B cell (primary cell): ENCODE measurements around the gene THY1. TPM values are rescaled to one million over a fixed set of nuclear protein-coding genes. Genes with fewer than 3 reads are reported as not detected.

Experiments used
- ATAC-seq: fragments of 200-7000 bp; cut with Tn5 transposase; one replicate; pipeline ENCODE4 v1.10.0; 2021; ENCODE audit warnings: low read depth, mild to moderate bottlenecking, moderate number of reproducible peaks, moderate library complexity
- CTCF ChIA-PET: fragments of 350-600 bp; sonication (Branson Sonifier 250); formaldehyde crosslinking; loops from one replicate; lab custom pipeline; 2021; ENCODE audit warnings: antibody characterized with exemption, inconsistent platforms; lab: Charles Lee
- POLR2A ChIA-PET: fragments of 350-600 bp; sonication (Branson Sonifier 250); formaldehyde crosslinking; loops from one replicate; lab custom pipeline; 2021; ENCODE audit warnings: antibody characterized with exemption; lab: Charles Lee
- DNase-seq: peaks from one replicate; pipeline ENCODE4 v3.0.0; 2013
- H2AFZ ChIP-seq: 2 replicates; pipeline ENCODE4 v1.6.1; 2012; ENCODE audit warnings: mild to moderate bottlenecking, low read depth, low read length; ENCODE audit not compliant: insufficient read depth, poor library complexity, severe bottlenecking
- H3K27ac ChIP-seq, 2 donors: 1 replicate in 1 of 2; 2 replicates in 1 of 2; pipeline ENCODE4 v1.5.1; 2012 to 2013; ENCODE audit warnings: low read length in 2 of 2, mild to moderate bottlenecking in 2 of 2, moderate library complexity in 1 of 2
- H3K27me3 ChIP-seq, 4 experiments: fragments of 200-600 bp in 1 of 4; sonication (generic) in 1 of 4; replicated peaks in 1 of 4; 1 replicate in 2 of 4; 2 replicates in 2 of 4; pipeline versions ENCODE4 v1.6.1 to v1.7.0; 2013 to 2016; ENCODE audit warnings: low read length in 3 of 4, mild to moderate bottlenecking in 2 of 4, mixed read lengths in 1 of 4, moderate library complexity in 1 of 4; ENCODE audit not compliant: insufficient read depth in 4 of 4, control insufficient read depth in 3 of 4; ENCODE audit errors: control extremely low read depth in 1 of 4
- H3K36me3 ChIP-seq, 2 experiments: replicated peaks in 1 of 2; 1 replicate in 1 of 2; 2 replicates in 1 of 2; pipeline versions ENCODE4 v1.6.1 to v1.7.1; 2013; ENCODE audit warnings: low read length in 1 of 2; ENCODE audit not compliant: insufficient read depth in 2 of 2, control insufficient read depth in 1 of 2; ENCODE audit errors: control extremely low read depth in 1 of 2, extremely low read depth in 1 of 2
- H3K4me1 ChIP-seq, 2 donors: fragments of 200-600 bp in 1 of 2; sonication (generic) in 1 of 2; 1 replicate in 1 of 2; 2 replicates in 1 of 2; pipeline versions ENCODE4 v1.5.1 to v1.6.1; 2013 to 2017; ENCODE audit warnings: low read length in 2 of 2; ENCODE audit not compliant: control insufficient read depth in 2 of 2, insufficient read depth in 2 of 2
- H3K4me2 ChIP-seq: replicated peaks from 2 replicates; pipeline ENCODE3; 2012; ENCODE audit warnings: mild to moderate bottlenecking, low read depth, low read length; ENCODE audit not compliant: poor library complexity, severe bottlenecking
- H3K4me3 ChIP-seq, 5 experiments: fragments of 200-600 bp in 1 of 5; sonication (generic) in 1 of 5; 1 replicate in 3 of 5; 2 replicates in 2 of 5; pipeline versions ENCODE4 v1.5.1 to v1.7.0; 2011 to 2016; ENCODE audit warnings: low read length in 4 of 5, mild to moderate bottlenecking in 4 of 5, low read depth in 2 of 5, control low read depth in 1 of 5, moderate library complexity in 1 of 5; ENCODE audit not compliant: insufficient read depth in 1 of 5; ENCODE audit errors: control extremely low read depth in 1 of 5, extremely low read depth in 1 of 5
- H3K79me2 ChIP-seq: fragments of 200-600 bp; sonication (generic); one replicate; pipeline ENCODE4 v1.6.0; 2016; ENCODE audit warnings: low read length; ENCODE audit not compliant: control insufficient read depth, insufficient read depth
- H3K9ac ChIP-seq: fragments of 200-600 bp; sonication (generic); 2 replicates; pipeline ENCODE4 v1.6.1; 2017; ENCODE audit warnings: mild to moderate bottlenecking, low read length, moderate library complexity
- H3K9me3 ChIP-seq, 3 donors: one replicate each; pipeline versions ENCODE4 v1.6.1 to v1.7.1; 2013; ENCODE audit warnings: low read length in 2 of 3; ENCODE audit not compliant: control insufficient read depth in 2 of 3, insufficient read depth in 1 of 3; ENCODE audit errors: control extremely low read depth in 1 of 3
- H4K20me1 ChIP-seq: 2 replicates; pipeline ENCODE4 v1.6.0; 2012; ENCODE audit warnings: mild to moderate bottlenecking, low read length; ENCODE audit not compliant: insufficient read depth, control insufficient read depth, poor library complexity, severe bottlenecking
- H3K27ac Mint-ChIP-seq: one replicate; pipeline ENCODE4 v1.8.0; 2021; ENCODE audit warnings: mixed read lengths
- H3K27me3 Mint-ChIP-seq: one replicate; pipeline ENCODE4 v1.8.0; 2021; ENCODE audit warnings: mixed read lengths
- H3K4me1 Mint-ChIP-seq: one replicate; pipeline ENCODE4 v1.8.0; 2021; ENCODE audit warnings: mixed read lengths
- H3K4me3 Mint-ChIP-seq: one replicate; pipeline ENCODE4 v1.8.0; 2021; ENCODE audit warnings: mixed read lengths
- H3K9me3 Mint-ChIP-seq: one replicate; pipeline ENCODE4 v1.8.0; 2022; ENCODE audit warnings: mixed read lengths; ENCODE audit not compliant: insufficient read depth
- EZH2 ChIP-seq: IDR thresholded peaks from 2 replicates; pipeline ENCODE4 v1.6.1; 2012; ENCODE audit warnings: borderline replicate concordance, low read depth, mild to moderate bottlenecking, moderate library complexity, low read length; ENCODE audit not compliant: insufficient read depth, poor library complexity, severe bottlenecking
- WGBS: methylation state at CpG from one replicate; pipeline ENCODE4 v1.1.5; 2013; ENCODE audit warnings: missing lambda C conversion rate; ENCODE audit not compliant: insufficient coverage; 5-methylcytosine and 5-hydroxymethylcytosine counted together
- intact Hi-C: fragments of 100-400 bp; cut with micrococcal nuclease; formaldehyde crosslinking; loops from one replicate; pipeline ENCODE4 v1.10.0; 2022
- polyA plus RNA-seq: library from polyadenylated mRNA; depleted of rRNA; stranded (reverse); fragments of >200 nt; gene quantifications from 2 replicates; pipeline ENCODE4 v1.2.3, GENCODE V29; 2012
- total RNA-seq, 2 donors: library from RNA; stranded (reverse); fragments of 120-200 nt in 1 of 2; gene quantifications; 1 replicate in 1 of 2; 2 replicates in 1 of 2; pipeline versions ENCODE4 v1.2.3 to v1.2.4, GENCODE V29; 2013 to 2022
- TF ChIP-seq, protein P1 (sequence below): fragments of 200-600 bp; IDR thresholded peaks from one replicate; pipeline ENCODE4 v1.8.0; 2022; ENCODE audit warnings: antibody characterized with exemption, mild to moderate bottlenecking

THY1 gene
- total and polyA plus RNA-seq, 2 donors (not counting 1 experiment from before 2014, with no cell fraction given): not detected

DNA sequence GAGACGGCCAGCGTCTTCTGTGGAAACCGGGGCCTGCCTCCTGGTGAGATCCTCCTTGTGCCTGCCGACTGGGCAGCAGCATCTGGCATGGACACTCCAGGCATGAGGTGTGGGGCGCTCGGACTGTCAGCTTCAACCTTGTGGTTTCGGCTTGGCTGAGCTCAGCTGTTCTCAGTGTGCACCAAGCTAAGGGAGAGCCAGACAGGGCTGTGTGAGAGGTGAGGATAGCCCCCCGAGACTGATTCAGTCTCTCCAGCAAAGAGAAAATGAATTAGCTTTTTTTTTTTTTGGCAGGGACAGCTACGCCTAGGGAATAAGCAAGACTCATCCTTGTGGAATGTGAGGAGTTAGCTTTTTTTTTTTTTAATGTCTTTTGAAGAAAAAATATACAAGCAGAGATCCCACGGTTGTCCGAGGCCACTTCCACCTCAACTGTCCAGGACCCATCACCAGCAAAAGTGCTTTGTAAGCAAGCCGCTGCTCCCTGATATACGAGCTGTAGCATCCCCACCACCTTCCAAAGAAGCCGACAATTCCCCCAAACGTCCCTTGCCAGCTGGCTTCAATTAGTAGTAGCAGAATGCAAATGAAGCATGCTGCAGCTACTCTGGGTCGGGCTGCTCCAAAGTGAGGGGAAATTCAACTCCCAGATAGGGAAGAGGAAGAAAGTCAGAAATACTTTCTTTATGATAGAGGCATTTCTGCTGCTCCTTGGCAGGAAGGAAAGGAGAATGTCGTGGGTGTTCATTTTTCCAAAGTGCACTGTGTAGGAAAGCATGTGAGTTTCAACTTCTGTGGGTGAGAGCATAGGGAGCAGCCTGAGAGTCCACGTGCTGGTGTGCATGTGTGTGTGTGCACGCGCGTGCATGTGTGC, 9.7 kb upstream of the THY1 start:
- CTCF ChIA-PET: no interaction called here
- H3K4me1 ChIP-seq: no peaks in the 10 kb centered on the region
- H3K27me3 Mint-ChIP-seq: peaks cover 47% of the 10 kb centered on the region
- no peak overlapping the region for H2AFZ ChIP-seq
- no peak overlapping the region for H3K27ac Mint-ChIP-seq
- no peaks in the 10 kb centered on the region for H3K4me1 Mint-ChIP-seq
- no peak for DNase-seq
- H3K27me3 ChIP-seq: peaks cover 0 to 3% (median 1%) of the 10 kb centered on the region in 4 experiments
- POLR2A ChIA-PET: no interaction called here
- H3K9ac ChIP-seq: no peak overlapping the region
- TF ChIP-seq EZH2: no peak
- TF ChIP-seq, protein P1, sequence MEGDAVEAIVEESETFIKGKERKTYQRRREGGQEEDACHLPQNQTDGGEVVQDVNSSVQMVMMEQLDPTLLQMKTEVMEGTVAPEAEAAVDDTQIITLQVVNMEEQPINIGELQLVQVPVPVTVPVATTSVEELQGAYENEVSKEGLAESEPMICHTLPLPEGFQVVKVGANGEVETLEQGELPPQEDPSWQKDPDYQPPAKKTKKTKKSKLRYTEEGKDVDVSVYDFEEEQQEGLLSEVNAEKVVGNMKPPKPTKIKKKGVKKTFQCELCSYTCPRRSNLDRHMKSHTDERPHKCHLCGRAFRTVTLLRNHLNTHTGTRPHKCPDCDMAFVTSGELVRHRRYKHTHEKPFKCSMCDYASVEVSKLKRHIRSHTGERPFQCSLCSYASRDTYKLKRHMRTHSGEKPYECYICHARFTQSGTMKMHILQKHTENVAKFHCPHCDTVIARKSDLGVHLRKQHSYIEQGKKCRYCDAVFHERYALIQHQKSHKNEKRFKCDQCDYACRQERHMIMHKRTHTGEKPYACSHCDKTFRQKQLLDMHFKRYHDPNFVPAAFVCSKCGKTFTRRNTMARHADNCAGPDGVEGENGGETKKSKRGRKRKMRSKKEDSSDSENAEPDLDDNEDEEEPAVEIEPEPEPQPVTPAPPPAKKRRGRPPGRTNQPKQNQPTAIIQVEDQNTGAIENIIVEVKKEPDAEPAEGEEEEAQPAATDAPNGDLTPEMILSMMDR: no peak
- 81% methylated on average over 14 of the region's 21 CpGs for WGBS
- H3K4me3 Mint-ChIP-seq: no peak overlapping the region
- intact Hi-C loops: no loop called here
- ATAC-seq: no peak
- H4K20me1 ChIP-seq: no peaks in the 10 kb centered on the region
- no peak overlapping the region for H3K27ac ChIP-seq
- H3K4me3 ChIP-seq: no peak overlapping the region
- H3K36me3 ChIP-seq: no peaks in the 10 kb centered on the region
- H3K9me3 Mint-ChIP-seq: peaks cover 3% of the 10 kb centered on the region
- no peak overlapping the region for H3K4me2 ChIP-seq
- H3K79me2 ChIP-seq: no peaks in the 10 kb centered on the region
- H3K9me3 ChIP-seq: peaks cover 0 to 6% (median 0%) of the 10 kb centered on the region in 3 donors

DNA sequence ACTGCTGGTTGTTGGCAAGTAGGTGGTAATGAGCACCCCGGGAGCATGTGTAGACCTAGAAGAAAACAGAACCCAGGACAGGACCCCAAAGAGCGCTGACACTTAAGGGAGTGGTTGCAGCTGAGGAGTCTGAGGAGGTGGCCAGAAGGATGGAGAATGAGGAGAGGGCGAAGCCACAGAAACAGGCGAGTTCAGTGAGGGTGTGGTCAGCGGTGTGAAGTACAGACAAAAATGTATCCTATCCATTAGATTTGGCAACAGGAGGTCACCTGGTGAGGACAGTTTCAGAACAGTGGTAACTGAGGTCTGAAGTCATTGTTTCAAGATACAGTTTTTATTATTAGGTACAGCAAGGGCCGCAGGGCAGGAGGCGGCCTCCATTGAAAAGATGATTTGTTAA, 8.6 kb upstream of the THY1 start:
- Histone ChIP-seq H4K20me1 (no peaks in the 10 kb centered on the region), H3K27ac (no peak overlapping the region), H3K27me3 (peaks cover 0 to 3% (median 1%) of the 10 kb centered on the region in 4 experiments), H3K36me3 (no peaks in the 10 kb centered on the region), H3K9ac (no peak overlapping the region), H3K9me3 (peaks cover 0 to 4% (median 0%) of the 10 kb centered on the region in 3 donors), H3K79me2 (no peaks in the 10 kb centered on the region), H3K4me3 (no peak overlapping the region), H3K4me1 (no peaks in the 10 kb centered on the region), H2AFZ (no peak overlapping the region), H3K4me2 (no peak overlapping the region)
- CTCF ChIA-PET: no interaction called here
- intact Hi-C loops: no loop called here
- no peaks in the 10 kb centered on the region for H3K9me3 Mint-ChIP-seq
- TF ChIP-seq, protein P1: no peak
- TF ChIP-seq EZH2: no peak
- ATAC-seq: no peak
- no peaks in the 10 kb centered on the region for H3K4me1 Mint-ChIP-seq
- no peak for DNase-seq
- 95% methylated on average over 7 of the region's 7 CpGs for WGBS
- H3K27me3 Mint-ChIP-seq: peaks cover 53% of the 10 kb centered on the region
- POLR2A ChIA-PET: no interaction called here
- H3K27ac Mint-ChIP-seq: no peak overlapping the region
- no peak overlapping the region for H3K4me3 Mint-ChIP-seq
